ENCODE data around the gene WDR19. TPM values are rescaled to one million over a fixed set of nuclear protein-coding genes. Genes with fewer than 3 reads are reported as not detected.
"Not testable (repeated sequence)": the region's sequence is repeated elsewhere in the genome, so short reads cannot be mapped to it uniquely, and the experiment has no call there.

The WDR19 gene
- total and polyA plus RNA-seq, 2 of the 4 experiments (the other 2 are of a cell fraction), result 16.0 to 22.6 TPM

- H3K23ac ChIP-seq (ENCODE audit: low read depth, low read length); H2AK9ac ChIP-seq (replicated peaks; ENCODE audit: low read depth, low read length, poor library complexity); H4K8ac ChIP-seq (ENCODE audit: low read depth in 2 of 2, low read length in 2 of 2); H3K27me3 ChIP-seq (ENCODE audit: control insufficient read depth, insufficient read depth, low read length); H3K9me1 ChIP-seq (ENCODE audit: insufficient read depth, low read length); in situ Hi-C loops (cut with MboI; ENCODE audit: low sequenced_read_pairs); dilution Hi-C loops (cut with HindIII; ENCODE audit: low sequenced_read_pairs, unreplicated experiment); H3K18ac ChIP-seq (ENCODE audit: low read depth, low read length); H3K4ac ChIP-seq (ENCODE audit: low read depth, low read length); H3K27ac ChIP-seq (ENCODE audit: insufficient read depth, low read length); H3K4me3 ChIP-seq (ENCODE audit: insufficient read depth, low read depth, low read length); intact Hi-C loops (cut with micrococcal nuclease); H4K20me1 ChIP-seq (ENCODE audit: insufficient read depth, low read length); BruUV-seq (replicated peaks); H3K9me3 ChIP-seq (ENCODE audit: control insufficient read depth, insufficient read depth, low read length); H4K5ac ChIP-seq (ENCODE audit: low read depth, low read length); POLR2A ChIA-PET (ENCODE audit: unreplicated experiment); H3K9ac ChIP-seq (ENCODE audit: low read depth, low read length); H2BK5ac ChIP-seq (ENCODE audit: low read depth, low read length, poor library complexity, severe bottlenecking); H2AK5ac ChIP-seq (ENCODE audit: low read depth, low read length); H2BK20ac ChIP-seq (ENCODE audit: low read depth, low read length); H3K4me1 ChIP-seq (ENCODE audit: control insufficient read depth, insufficient read depth, low read length); H3K14ac ChIP-seq (replicated peaks; ENCODE audit: low read depth, low read length); H3K4me2 ChIP-seq (ENCODE audit: low read depth, low read length); ATAC-seq (ENCODE audit: low read depth); H4K91ac ChIP-seq (ENCODE audit: insufficient read depth, low read depth, low read length); H3K79me1 ChIP-seq (ENCODE audit: low read depth in 1 of 2, low read length in 2 of 2); DNase-seq; CTCF ChIA-PET; H3K56ac ChIP-seq (ENCODE audit: extremely low read depth, insufficient read depth, low read length); H2AFZ ChIP-seq (replicated peaks; ENCODE audit: low read length, poor library complexity); H2BK15ac ChIP-seq (ENCODE audit: low read depth, low read length); H2BK120ac ChIP-seq (ENCODE audit: low read depth, low read length): not testable (repeated sequence)
- WGBS, 2 experiments (ENCODE audit: extremely low coverage in 2 of 2, insufficient read length in 1 of 2), result no CpG with 5 or more reads among the region's 5 CpGs
- peaks cover 19% of the 10 kb centered on the region for H3K36me3 ChIP-seq (ENCODE audit: control insufficient read depth, insufficient read depth, low read length)
These were observed 110.1 kb downstream of the WDR19 start for GRCh38 chr4:39292433-39292832.

All from IMR-90 (cell line).